Activated naive CD4-positive, alpha-beta T cell treated with anti-CD3 and anti-CD28 coated beads for 36 hours (primary cell): ENCODE data around the gene CRTC1. TPM values are rescaled to one million over a fixed set of nuclear protein-coding genes. Genes with fewer than 3 reads are reported as not detected.
A peak's percentile ranks its signal among the peaks of the same experiment; 100 is the strongest.

ENCODE experiments used
- CTCF ChIA-PET: fragments of 350-600 bp; sonication (Branson Sonifier 250); formaldehyde crosslinking; loops from one replicate; lab custom pipeline; 2021; ENCODE audit warnings: antibody characterized with exemption; lab: Charles Lee
- DNase-seq: peaks from one replicate; pipeline ENCODE4 v3.0.0-alpha.2; 2020
- H3K27ac Mint-ChIP-seq: one replicate; pipeline ENCODE4 v1.8.0; 2021; ENCODE audit warnings: mild to moderate bottlenecking, mixed read lengths
- H3K27me3 Mint-ChIP-seq: one replicate; pipeline ENCODE4 v1.8.0; 2021; ENCODE audit warnings: low read depth, mixed read lengths
- H3K36me3 Mint-ChIP-seq: one replicate; pipeline ENCODE4 v1.8.0; 2021; ENCODE audit warnings: low read depth, mixed read lengths
- H3K4me1 Mint-ChIP-seq: one replicate; pipeline ENCODE4 v1.8.0; 2021; ENCODE audit warnings: low read depth, mixed read lengths
- H3K4me3 Mint-ChIP-seq: one replicate; pipeline ENCODE4 v1.8.0; 2021; ENCODE audit warnings: mild to moderate bottlenecking, moderate library complexity, mixed read lengths
- H3K9me3 Mint-ChIP-seq: one replicate; pipeline ENCODE4 v1.8.0; 2021; ENCODE audit warnings: mixed read lengths
- intact Hi-C: fragments of 100-400 bp; cut with micrococcal nuclease; formaldehyde crosslinking; loops from one replicate; pipeline ENCODE4 v1.15.1; 2023
- total RNA-seq, 2 experiments: library from RNA; stranded (reverse); gene quantifications; one replicate each; pipeline ENCODE4 v1.2.3, GENCODE V29; 2021

CRTC1 gene
- total RNA-seq, 2 experiments from 2014 or later = 4.0 to 4.2 TPM

DNA sequence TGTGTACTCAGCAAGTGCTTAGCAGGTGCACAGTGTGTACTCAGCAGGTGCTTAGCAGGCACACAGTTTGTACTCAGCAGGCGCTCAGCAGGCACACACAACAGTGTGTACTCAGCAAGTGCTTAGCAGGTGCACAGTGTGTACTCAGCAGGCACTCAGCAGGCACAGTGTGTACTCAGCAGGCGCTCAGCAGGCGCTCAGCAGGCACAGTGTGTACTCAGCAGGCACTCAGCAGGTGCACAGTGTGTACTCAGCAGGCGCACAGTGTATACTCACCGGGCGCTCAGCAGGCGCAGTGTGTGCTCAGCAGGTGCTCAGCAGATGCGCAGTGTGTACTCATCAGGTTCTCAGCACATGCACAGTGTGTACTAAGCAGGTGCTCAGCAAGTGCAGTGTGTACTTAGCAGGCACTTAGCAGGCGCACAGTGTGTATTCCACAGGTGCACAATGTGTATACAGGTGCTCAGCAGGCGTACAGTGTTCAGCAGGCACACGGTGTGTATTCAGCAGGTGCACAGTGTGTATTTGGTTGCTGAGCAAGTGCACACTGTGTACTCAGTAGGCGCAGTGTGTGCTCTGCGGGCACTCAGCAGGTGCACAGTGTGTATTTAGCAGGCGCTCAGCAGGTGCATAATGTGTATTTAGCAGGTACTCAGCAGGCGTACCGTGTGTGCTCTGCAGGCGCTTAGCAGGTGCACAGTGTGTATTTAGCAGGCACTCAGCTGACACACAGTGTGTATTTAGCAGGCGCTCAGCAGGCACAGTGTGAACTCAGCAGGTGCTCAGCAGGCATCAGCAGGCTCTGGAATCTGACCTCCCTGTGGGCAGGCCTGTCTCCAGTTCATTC is 15.1 kb downstream of the CRTC1 start:
- H3K9me3 Mint-ChIP-seq = no peaks in the 10 kb centered on the region
- no peak for DNase-seq
- peaks cover 43% of the 10 kb centered on the region for H3K4me1 Mint-ChIP-seq
- H3K27ac Mint-ChIP-seq = no peak overlapping the region
- no peaks in the 10 kb centered on the region for H3K36me3 Mint-ChIP-seq
- intact Hi-C loops = no loop called here
- CTCF ChIA-PET = interaction anchor here (1.0 kb wide), 1 partner anchor 26 kb away, joined by 3 read pairs; no protein-coding TSS in a partner anchor
- no peaks in the 10 kb centered on the region for H3K27me3 Mint-ChIP-seq
- no peak overlapping the region for H3K4me3 Mint-ChIP-seq

DNA sequence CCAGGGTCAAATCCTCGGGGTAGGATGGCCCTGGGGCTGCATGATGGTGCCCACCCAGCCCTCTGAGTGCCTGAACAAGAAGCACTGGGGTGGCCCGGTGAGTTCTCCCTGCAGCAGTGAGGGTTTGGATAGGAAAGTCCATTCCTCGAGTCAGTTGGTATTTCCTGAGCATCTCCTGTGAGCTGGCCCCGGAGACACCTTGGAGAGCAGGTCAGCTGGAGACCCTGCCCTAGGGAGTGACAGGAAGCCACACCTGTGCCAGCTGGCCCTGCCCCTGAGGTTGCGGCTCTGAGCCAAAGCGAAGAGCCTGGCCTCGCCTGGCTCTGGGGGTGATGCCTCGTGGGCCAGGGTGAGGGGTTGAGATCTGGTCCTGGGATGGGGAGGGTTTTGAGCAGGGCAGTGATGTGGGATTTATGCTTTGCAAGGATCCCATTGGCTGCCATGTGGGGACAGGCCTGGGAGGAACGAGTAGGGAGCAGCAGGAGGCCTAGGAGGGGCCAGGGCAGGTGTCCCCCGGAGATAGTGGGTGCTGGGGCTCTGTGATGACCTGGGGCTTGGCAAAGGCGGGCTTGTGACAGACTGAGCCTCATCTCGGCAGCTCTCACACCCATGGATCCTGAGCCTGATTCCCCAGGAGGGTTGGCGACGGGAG is 16.0 kb downstream of the CRTC1 start:
- Mint-ChIP-seq H3K27me3 (no peaks in the 10 kb centered on the region), H3K4me1 (peaks cover 43% of the 10 kb centered on the region)

GRCh38 chr19:18700501-18701249 is 17.2 kb downstream of the CRTC1 start:
- no peaks in the 10 kb centered on the region for H3K9me3 Mint-ChIP-seq
- peak; percentile 81 for DNase-seq
- H3K27me3 Mint-ChIP-seq = no peaks in the 10 kb centered on the region
- H3K4me3 Mint-ChIP-seq = peak overlapping the region; percentile 53
- CTCF ChIA-PET = no interaction called here
- no peaks in the 10 kb centered on the region for H3K36me3 Mint-ChIP-seq
- intact Hi-C loops = loop anchor here (1.0 to 5.0 kb wide), 2 partner anchors 64 to 132 kb away; partner anchors contain the start of gene UPF1
- no peak overlapping the region for H3K27ac Mint-ChIP-seq
- H3K4me1 Mint-ChIP-seq = peaks cover 40% of the 10 kb centered on the region

More for the DNA sequence above, 16.0 kb downstream of the CRTC1 start:
- Mint-ChIP-seq H3K36me3 (no peaks in the 10 kb centered on the region), H3K27ac (no peak overlapping the region), H3K4me3 (peak overlapping the region; percentile 65), H3K9me3 (no peaks in the 10 kb centered on the region)
- DNase-seq = no peak
- CTCF ChIA-PET = interaction anchor here (1.0 kb wide), 1 partner anchor 27 kb away, joined by 3 read pairs; no protein-coding TSS in a partner anchor
- intact Hi-C loops = loop anchor here (1.0 to 5.0 kb wide), 2 partner anchors 63 to 133 kb away; partner anchors contain the start of gene UPF1

DNA sequence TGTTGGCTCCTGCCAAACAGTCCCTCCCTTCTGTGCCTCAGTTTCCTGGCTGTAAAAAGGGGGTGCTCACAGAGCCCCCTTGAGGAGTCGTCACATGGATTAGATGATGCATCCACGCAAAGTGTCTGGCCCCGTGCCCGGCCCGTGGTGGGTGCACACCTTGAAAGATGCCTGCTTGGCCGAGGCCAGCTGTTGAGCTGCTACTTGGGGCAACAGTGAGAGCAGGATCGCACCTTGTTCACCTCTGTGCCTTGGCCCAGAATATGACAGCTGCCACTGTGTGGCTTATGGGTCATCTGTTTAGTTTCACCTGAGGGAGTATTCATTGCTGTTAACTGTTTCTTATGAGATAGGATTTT is 17.7 kb downstream of the CRTC1 start:
- Mint-ChIP-seq H3K4me3 (peak overlapping the region; percentile 53), H3K27ac (no peak overlapping the region), H3K4me1 (peaks cover 35% of the 10 kb centered on the region), H3K27me3 (no peaks in the 10 kb centered on the region), H3K36me3 (no peaks in the 10 kb centered on the region), H3K9me3 (no peaks in the 10 kb centered on the region)
- intact Hi-C loops = loop anchor here (5.0 kb wide), 1 partner anchor 131 kb away; the partner anchor contains the start of gene UPF1
- DNase-seq = no peak
- CTCF ChIA-PET = no interaction called here

GRCh38 chr19:18704054-18704453 is 20.6 kb downstream of the CRTC1 start:
- no peak overlapping the region for H3K4me3 Mint-ChIP-seq
- no peaks in the 10 kb centered on the region for H3K36me3 Mint-ChIP-seq
- no peak overlapping the region for H3K27ac Mint-ChIP-seq
- DNase-seq = no peak
- H3K9me3 Mint-ChIP-seq = no peaks in the 10 kb centered on the region
- intact Hi-C loops = loop anchor here (5.0 kb wide), 1 partner anchor 128 kb away; the partner anchor contains the start of gene UPF1
- no peaks in the 10 kb centered on the region for H3K27me3 Mint-ChIP-seq
- CTCF ChIA-PET = interaction anchor here (0.6 kb wide), 1 partner anchor 168 kb away, joined by 4 read pairs; no protein-coding TSS in a partner anchor
- H3K4me1 Mint-ChIP-seq = peaks cover 29% of the 10 kb centered on the region

DNA sequence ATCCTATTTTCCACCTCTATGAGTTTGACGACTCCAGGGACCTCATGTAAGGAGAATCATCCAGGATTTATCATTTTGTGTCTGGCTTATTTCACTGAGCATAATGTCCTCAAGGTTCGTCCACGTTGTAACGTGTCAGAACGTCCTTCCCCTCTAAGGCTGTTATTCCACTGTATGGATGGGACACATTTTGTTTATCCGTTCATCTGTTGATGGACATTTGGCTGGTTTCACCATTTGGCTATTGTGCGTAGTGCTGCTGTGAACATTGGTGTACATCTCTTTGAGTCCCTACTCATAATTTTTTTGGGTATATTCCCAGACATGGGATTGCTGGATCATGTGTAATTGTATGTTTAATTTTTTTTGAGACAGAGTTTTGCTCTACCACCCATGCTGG is 21.5 kb downstream of the CRTC1 start:
- CTCF ChIA-PET = no interaction called here
- intact Hi-C loops = loop anchor here (5.0 kb wide), 1 partner anchor 127 kb away; the partner anchor contains the start of gene UPF1
- no peaks in the 10 kb centered on the region for H3K9me3 Mint-ChIP-seq
- no peak for DNase-seq
- H3K27me3 Mint-ChIP-seq = no peaks in the 10 kb centered on the region
- H3K4me3 Mint-ChIP-seq = no peak overlapping the region
- H3K4me1 Mint-ChIP-seq = peaks cover 23% of the 10 kb centered on the region
- H3K27ac Mint-ChIP-seq = no peak overlapping the region
- H3K36me3 Mint-ChIP-seq = no peaks in the 10 kb centered on the region

GRCh38 chr19:18708452-18709231 is 25.2 kb downstream of the CRTC1 start:
- Mint-ChIP-seq H3K27me3 (no peaks in the 10 kb centered on the region), H3K4me3 (no peak overlapping the region), H3K9me3 (no peaks in the 10 kb centered on the region), H3K27ac (no peak overlapping the region), H3K4me1 (peaks cover 10% of the 10 kb centered on the region), H3K36me3 (no peaks in the 10 kb centered on the region)
- DNase-seq = no peak
- intact Hi-C loops = no loop called here
- CTCF ChIA-PET = no interaction called here

DNA sequence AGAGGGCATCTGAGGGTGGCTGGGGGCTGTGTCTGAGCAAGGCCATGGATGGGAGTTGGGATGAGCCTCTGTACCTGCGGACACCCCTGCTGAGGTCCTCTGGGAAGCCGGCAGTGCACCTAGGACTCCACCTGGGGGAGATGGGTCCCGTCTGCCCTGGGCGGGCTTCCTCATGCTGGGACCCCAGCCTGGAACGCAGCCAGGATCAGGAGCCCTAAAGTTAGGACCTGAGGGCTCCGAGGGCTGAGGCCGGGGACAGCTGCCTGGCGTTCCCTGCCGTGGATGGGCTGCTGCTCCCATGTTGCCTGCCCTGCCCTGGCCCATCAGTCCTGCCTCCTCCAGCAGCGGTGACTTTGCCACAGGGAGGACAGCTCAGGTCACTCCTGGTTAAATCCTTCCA is 26.1 kb downstream of the CRTC1 start:
- H3K4me3 Mint-ChIP-seq = no peak overlapping the region
- H3K27me3 Mint-ChIP-seq = no peaks in the 10 kb centered on the region
- CTCF ChIA-PET = no interaction called here
- intact Hi-C loops = no loop called here
- no peaks in the 10 kb centered on the region for H3K9me3 Mint-ChIP-seq
- H3K27ac Mint-ChIP-seq = no peak overlapping the region
- H3K4me1 Mint-ChIP-seq = peaks cover 10% of the 10 kb centered on the region
- H3K36me3 Mint-ChIP-seq = no peaks in the 10 kb centered on the region
- no peak for DNase-seq

DNA sequence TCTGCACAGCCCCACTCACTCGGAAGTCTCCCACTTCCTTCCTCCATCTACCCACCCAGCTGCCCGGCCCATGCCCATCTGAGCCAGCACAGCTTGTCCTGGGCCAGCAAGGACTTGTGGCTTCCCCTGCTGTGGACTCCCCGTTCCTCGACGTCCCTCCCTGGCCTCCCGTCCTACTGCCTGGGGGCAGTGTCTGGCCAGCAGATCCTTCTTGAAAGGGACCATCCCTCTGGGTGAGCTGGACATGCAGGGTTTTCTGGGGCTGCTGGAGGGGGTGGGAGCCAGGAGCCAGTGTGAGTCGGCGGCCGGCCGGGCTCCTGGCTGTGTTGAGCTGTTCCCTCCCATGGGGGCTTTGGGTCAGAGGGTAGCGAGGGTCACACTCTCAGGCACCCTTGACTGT is 26.7 kb downstream of the CRTC1 start:
- H3K4me1 Mint-ChIP-seq = peaks cover 12% of the 10 kb centered on the region
- no peaks in the 10 kb centered on the region for H3K27me3 Mint-ChIP-seq
- H3K4me3 Mint-ChIP-seq = no peak overlapping the region
- intact Hi-C loops = no loop called here
- no peak for DNase-seq
- no peaks in the 10 kb centered on the region for H3K36me3 Mint-ChIP-seq
- H3K9me3 Mint-ChIP-seq = no peaks in the 10 kb centered on the region
- CTCF ChIA-PET = no interaction called here
- H3K27ac Mint-ChIP-seq = no peak overlapping the region

DNA sequence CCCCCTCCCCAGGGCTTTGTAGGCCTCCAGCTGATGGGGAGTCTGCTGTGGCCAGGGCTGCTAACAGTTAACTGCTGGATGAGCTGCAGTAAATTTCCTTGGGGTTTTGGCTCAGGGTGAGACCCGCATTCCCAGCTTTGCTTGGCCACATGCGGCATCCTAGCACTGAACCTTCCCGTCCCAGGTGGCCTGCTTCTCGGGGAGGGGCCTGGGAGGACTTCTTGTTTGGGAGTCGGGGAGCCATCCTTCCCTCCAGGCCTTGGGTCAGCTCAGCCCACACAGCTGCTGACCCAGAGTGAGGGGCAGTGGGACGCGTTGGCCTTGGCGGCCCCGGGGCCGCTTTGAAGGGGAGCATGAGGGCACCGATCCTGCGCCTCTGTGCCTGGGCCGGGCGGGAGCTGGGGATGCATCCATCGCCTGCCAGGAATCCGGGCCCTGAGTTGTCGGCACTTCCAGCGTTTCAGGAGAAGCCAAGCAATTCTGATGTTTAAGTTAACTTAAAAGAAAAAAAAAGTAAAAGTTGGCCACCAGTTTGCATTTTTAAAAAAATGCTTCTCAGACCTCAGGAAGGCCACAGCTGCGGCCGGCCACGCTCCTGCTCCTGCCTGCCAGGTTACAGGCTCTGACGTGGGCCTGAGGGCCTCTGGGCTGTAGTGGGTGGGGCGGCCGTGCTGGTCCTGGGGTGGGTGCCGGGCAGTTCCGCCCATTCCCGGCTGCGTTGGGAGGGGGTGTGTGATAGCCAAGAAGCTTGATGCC is 27.7 kb downstream of the CRTC1 start:
- Mint-ChIP-seq H3K4me3 (no peak overlapping the region), H3K36me3 (no peaks in the 10 kb centered on the region), H3K27ac (no peak overlapping the region), H3K27me3 (no peaks in the 10 kb centered on the region), H3K4me1 (peaks cover 14% of the 10 kb centered on the region), H3K9me3 (no peaks in the 10 kb centered on the region)
- DNase-seq = no peak
- intact Hi-C loops = no loop called here
- CTCF ChIA-PET = no interaction called here

GRCh38 chr19:18711893-18712292 is 28.4 kb downstream of the CRTC1 start:
- Mint-ChIP-seq H3K27me3 (no peaks in the 10 kb centered on the region), H3K27ac (no peak overlapping the region), H3K4me3 (no peak overlapping the region), H3K4me1 (peaks cover 18% of the 10 kb centered on the region), H3K36me3 (no peaks in the 10 kb centered on the region), H3K9me3 (no peaks in the 10 kb centered on the region)
- CTCF ChIA-PET = no interaction called here
- intact Hi-C loops = no loop called here
- DNase-seq = no peak
